ENCODE measurements around the gene MS4A6A. TPM values are rescaled to one million over a fixed set of nuclear protein-coding genes. Genes with fewer than 3 reads are reported as not detected.
"Not testable (repeated sequence)": the region's sequence is repeated elsewhere in the genome, so short reads cannot be mapped to it uniquely, and the experiment has no call there.

The MS4A6A gene
- total RNA-seq, 2 experiments from 2014 or later, result not detected

DNA sequence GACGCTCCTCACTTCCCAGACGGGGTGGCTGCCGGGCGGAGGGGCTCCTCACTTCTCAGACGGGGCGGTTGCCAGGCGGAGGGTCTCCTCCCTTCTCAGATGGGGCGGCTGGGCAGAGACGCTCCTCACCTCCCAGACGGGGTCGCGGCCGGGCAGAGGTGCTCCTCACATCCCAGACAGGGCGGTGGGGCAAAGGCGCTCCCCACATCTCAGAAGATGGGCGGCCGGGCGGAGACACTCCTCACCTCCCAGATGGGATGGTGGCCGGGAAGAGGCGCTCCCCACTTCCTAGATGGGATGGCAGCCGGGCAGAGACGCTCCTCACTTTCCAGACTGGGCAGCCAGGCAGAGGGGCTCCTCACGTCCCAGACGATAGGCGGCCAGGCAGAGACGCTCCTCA is 18.5 kb upstream of the MS4A6A start:
- intact Hi-C loops (cut with micrococcal nuclease); H3K4me3 Mint-ChIP-seq; H3K4me1 Mint-ChIP-seq (ENCODE audit: low read depth); POLR2A ChIA-PET; CTCF ChIA-PET; H3K9me3 Mint-ChIP-seq; H3K36me3 Mint-ChIP-seq; DNase-seq; H3K27ac Mint-ChIP-seq: not testable (repeated sequence)
- peaks cover 14% of the 10 kb centered on the region for H3K27me3 Mint-ChIP-seq

DNA sequence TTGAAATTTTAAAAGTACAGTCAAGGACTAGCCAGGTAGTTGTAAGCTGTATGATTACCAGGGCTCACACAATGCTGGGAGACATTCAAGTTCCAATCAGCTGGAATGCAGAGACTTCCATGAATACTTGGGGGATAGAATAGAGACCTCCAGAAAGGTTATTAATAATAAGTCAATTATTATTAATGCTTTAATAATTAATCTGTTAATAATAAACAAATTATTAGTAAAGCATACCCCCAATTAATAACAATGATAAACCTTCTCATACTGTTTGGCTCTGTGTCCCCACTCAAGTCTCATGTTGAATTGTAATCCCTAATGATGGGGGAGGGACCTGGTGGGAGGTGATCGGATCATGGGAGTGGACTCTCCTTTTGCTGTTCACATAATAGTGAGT is 14.6 kb upstream of the MS4A6A start:
- Mint-ChIP-seq H3K4me1 (ENCODE audit: low read depth) (peaks cover 9% of the 10 kb centered on the region), H3K9me3 (peaks cover 6% of the 10 kb centered on the region), H3K27ac (no peak overlapping the region), H3K4me3 (no peak overlapping the region), H3K27me3 (peaks cover 12% of the 10 kb centered on the region), H3K36me3 (no peaks in the 10 kb centered on the region)
- DNase-seq, result no peak
- intact Hi-C loops (cut with micrococcal nuclease), result no loop called here
- POLR2A ChIA-PET, result no interaction called here
- CTCF ChIA-PET, result interaction anchor here (1.3 kb wide), 1 partner anchor 27 kb away, joined by 3 read pairs; no protein-coding TSS in a partner anchor

DNA sequence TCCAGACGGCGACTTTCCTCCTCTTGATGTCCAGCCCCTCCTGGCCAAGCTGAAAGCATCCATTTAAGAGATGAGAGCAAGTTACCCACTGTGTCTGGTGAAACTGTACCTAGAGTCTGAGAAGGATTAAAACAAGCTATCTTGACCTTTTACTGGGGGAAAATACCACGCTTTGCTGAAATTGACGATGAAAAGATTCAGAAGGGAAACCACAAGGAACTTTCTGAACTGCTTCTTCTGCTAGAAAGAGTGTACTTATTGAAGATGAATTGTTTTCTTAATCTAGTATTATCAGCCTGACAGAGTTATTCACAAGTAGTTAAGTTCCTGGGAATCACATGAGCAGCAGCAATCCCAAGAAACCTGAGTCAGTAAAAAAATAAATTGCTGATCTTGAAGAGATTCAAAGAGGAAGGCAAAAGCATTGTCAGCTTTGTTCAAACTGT is 13.1 kb upstream of the MS4A6A start:
- Mint-ChIP-seq H3K4me1 (ENCODE audit: low read depth) (peaks cover 9% of the 10 kb centered on the region), H3K27me3 (peaks cover 10% of the 10 kb centered on the region), H3K27ac (no peak overlapping the region), H3K36me3 (no peaks in the 10 kb centered on the region), H3K9me3 (no peaks in the 10 kb centered on the region), H3K4me3 (no peak overlapping the region)
- ChIA-PET CTCF (interaction anchor here (1.0 to 2.0 kb wide), 2 partner anchors 13 to 50 kb away, joined by 3 to 5 read pairs; partner anchors contain the start of gene MS4A6A), POLR2A (no interaction called here)
- DNase-seq, result no peak
- intact Hi-C loops (cut with micrococcal nuclease), result no loop called here

DNA sequence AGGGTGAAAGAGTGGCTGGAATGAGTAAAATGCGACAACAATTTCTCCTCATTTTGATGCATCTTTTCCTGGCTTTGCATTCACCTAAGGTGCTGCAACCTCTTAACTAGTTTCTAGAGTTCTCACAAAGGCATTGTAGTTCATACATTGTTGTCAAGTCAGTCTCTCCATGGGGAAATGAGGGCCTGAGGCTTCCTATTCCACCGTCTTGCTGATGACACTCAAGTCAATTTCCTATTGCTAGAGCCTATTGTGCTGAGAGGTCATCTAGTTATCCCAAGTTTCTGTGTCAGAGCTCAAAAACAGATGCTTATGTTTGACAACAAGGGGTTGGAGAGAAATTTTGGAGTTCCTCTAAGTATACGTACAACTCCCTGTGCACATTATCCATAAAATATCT is 11.6 kb upstream of the MS4A6A start:
- DNase-seq, result no peak
- H3K9me3 Mint-ChIP-seq, result no peaks in the 10 kb centered on the region
- intact Hi-C loops (cut with micrococcal nuclease), result no loop called here
- H3K4me3 Mint-ChIP-seq, result no peak overlapping the region
- peaks cover 10% of the 10 kb centered on the region for H3K27me3 Mint-ChIP-seq
- H3K36me3 Mint-ChIP-seq, result no peaks in the 10 kb centered on the region
- POLR2A ChIA-PET, result no interaction called here
- CTCF ChIA-PET, result interaction anchor here (0.6 to 1.0 kb wide), 3 partner anchors 12 to 372 kb away, joined by 3 to 4 read pairs (median 3); partner anchors contain the start of gene MS4A6A
- peaks cover 9% of the 10 kb centered on the region for H3K4me1 Mint-ChIP-seq (ENCODE audit: low read depth)
- H3K27ac Mint-ChIP-seq, result no peak overlapping the region

DNA sequence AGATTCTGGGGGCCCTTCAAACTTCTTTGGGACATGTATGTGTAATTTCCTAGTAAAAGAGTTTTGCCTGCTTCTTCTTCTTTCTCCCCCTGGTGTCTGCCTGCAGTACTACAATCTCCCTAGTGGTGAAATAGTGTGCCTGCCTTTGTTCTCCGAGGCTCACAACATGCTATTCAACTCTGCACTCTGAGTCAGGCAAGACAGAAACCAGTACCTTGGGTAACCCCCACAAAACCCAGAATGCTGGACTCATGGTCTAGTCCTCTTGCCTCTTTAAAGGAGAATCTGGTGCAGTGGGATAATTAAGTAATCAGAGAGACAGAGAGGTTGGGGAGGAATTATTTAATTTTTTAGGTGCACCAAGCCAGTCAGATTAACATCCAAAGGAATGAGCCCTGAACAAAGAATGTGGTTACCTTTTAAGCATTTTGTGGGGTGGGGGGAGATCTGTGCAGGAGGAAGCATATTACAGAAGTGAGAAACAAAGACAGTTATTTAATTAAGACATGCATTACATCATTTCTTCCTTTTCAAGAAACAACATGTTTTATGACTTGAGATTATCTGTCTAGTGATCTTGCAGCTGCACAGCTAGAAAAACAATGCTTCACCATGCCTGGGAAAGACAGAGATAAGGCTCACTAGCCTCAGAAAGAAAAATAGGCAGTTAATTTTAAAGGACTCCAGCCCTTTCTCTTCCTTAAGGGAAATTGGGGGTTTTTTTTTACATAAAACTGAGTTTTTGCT is 11.0 kb upstream of the MS4A6A start:
- H3K4me1 Mint-ChIP-seq (ENCODE audit: low read depth), result peaks cover 9% of the 10 kb centered on the region
- no peaks in the 10 kb centered on the region for H3K9me3 Mint-ChIP-seq
- H3K27me3 Mint-ChIP-seq, result peaks cover 10% of the 10 kb centered on the region
- CTCF ChIA-PET, result interaction anchor here (0.6 to 1.5 kb wide), 7 partner anchors 11 to 371 kb away, joined by 3 to 5 read pairs (median 3); partner anchors contain the start of gene MS4A6A
- peak; percentile 71 for DNase-seq
- intact Hi-C loops (cut with micrococcal nuclease), result loop anchor here (2.0 kb wide), 1 partner anchor 371 kb away; no protein-coding TSS in a partner anchor
- H3K27ac Mint-ChIP-seq, result no peak overlapping the region
- H3K4me3 Mint-ChIP-seq, result no peak overlapping the region
- POLR2A ChIA-PET, result no interaction called here
- H3K36me3 Mint-ChIP-seq, result no peaks in the 10 kb centered on the region

DNA sequence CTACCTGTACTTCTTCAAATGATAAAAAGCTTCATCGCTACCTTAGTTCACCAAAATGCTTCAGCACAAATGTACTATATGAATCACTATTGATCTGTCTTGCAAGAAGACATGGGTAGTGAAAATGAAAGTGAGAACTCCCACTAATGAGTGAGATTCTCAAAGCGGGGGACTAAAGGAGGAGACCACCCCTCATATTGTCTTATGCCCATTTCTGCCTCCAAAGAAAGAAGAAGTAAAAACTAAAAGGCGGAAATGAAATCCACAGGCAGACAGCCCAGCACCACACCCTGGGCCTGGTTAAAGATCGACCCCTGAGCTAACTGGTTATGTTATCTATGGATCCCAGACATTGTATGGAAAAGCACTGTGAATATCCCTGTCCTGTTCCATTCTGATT is 9.7 kb upstream of the MS4A6A start:
- H3K36me3 Mint-ChIP-seq; H3K4me3 Mint-ChIP-seq; DNase-seq; H3K4me1 Mint-ChIP-seq (ENCODE audit: low read depth); H3K27ac Mint-ChIP-seq; H3K27me3 Mint-ChIP-seq; H3K9me3 Mint-ChIP-seq; POLR2A ChIA-PET: not testable (repeated sequence)
- intact Hi-C loops (cut with micrococcal nuclease), result loop anchor here (2.0 kb wide), 1 partner anchor 370 kb away; no protein-coding TSS in a partner anchor
- CTCF ChIA-PET, result interaction anchor here (0.9 to 1.5 kb wide), 5 partner anchors 13 to 31 kb away, joined by 3 to 5 read pairs (median 3); no protein-coding TSS in a partner anchor

DNA sequence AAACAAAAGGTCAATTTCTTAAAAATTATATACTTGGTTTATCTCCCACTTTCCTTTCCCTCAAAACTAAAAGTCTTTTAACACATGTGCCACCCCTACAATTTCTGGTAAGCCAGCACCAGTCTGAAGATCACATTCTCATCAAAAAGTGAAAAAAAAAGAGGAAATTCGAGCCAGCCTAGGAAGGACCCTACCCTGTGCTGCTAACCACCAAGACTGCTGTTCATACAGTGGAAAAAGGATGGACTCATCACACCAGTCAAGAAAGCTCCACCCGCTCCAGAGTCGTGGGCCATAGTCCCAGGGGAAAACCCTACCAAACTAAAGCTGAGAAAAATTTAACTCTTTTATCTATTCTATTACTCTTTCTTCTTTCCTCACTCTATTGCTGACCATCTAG is 5.6 kb upstream of the MS4A6A start:
- H3K27ac Mint-ChIP-seq; DNase-seq; CTCF ChIA-PET; H3K36me3 Mint-ChIP-seq; H3K4me1 Mint-ChIP-seq (ENCODE audit: low read depth); H3K4me3 Mint-ChIP-seq; POLR2A ChIA-PET; H3K9me3 Mint-ChIP-seq; H3K27me3 Mint-ChIP-seq; intact Hi-C loops (cut with micrococcal nuclease): not testable (repeated sequence)

DNA sequence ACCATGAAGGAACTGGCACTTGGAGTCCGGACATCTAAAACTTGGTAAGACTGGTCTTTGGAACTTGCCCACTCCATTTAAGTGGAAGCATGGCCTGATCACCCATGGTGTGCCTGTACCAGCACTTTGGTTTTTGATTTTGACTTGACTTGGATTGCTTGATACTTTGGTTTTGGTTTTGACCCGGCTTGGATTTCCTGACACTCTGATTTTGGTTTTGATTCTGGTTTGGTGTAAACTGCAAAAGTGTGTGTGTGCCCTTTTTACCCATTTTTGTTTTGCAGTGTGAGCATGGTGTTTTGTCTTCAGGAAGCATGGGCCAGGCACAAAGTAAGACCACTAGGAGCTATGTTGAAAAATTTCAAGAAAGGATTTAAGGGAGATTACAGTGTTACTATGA is 3.2 kb upstream of the MS4A6A start:
- POLR2A ChIA-PET, H3K27me3 Mint-ChIP-seq: not testable (repeated sequence)

DNA sequence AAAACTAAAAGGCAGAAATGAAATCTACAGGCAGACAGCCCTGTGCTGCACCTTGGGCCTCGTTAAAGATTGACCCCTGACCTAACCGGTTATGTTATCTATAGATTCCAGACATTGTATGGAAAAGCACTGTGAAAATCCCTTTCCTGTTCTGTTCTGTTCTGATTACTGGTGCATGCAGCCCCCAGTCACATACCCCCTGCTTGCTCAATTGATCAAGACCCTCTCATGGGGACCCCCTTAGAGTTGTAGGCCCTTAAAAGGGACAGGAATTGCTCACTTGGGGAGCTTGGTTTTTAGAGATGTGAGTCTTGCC is 2.6 kb upstream of the MS4A6A start:
- intact Hi-C loops (cut with micrococcal nuclease); H3K4me3 Mint-ChIP-seq; POLR2A ChIA-PET: not testable (repeated sequence)

More for the DNA sequence above, 3.2 kb upstream of the MS4A6A start:
- H3K36me3 Mint-ChIP-seq; DNase-seq; CTCF ChIA-PET; H3K4me3 Mint-ChIP-seq; intact Hi-C loops (cut with micrococcal nuclease); H3K4me1 Mint-ChIP-seq (ENCODE audit: low read depth); H3K9me3 Mint-ChIP-seq; H3K27ac Mint-ChIP-seq: not testable (repeated sequence)

DNA sequence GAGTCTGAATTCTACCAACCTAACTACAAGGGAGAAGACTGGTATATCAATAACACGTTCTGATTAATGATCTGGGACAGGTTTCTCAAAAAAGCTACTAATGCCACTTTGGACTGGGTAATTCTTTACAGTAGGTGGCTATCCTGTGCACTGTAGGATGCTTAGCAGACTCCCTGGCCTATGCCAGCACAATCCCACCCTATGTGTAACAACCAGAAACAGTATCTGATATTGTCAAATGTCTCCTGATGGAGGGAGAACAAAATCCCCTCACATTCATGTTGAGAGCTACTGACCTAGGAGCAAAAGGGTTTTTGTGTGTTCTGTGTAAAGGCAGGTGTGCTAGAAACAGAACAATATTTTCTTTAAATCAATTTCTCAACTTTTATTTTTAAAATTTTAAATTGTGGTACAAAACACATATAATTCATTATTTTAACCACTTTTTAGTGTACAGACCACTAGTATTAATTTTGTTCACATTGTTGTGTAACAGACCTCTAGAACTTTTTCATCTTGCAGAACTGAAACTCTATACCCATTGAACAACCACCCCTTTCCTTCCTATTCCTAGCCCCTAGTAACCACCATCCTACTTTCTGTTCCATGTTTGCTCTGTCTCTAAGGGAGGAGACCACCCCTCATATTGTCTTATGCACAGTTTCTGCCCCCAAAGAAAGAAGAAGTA is 2.1 kb upstream of the MS4A6A start:
- ChIA-PET POLR2A (no interaction called here), CTCF (no interaction called here)
- Mint-ChIP-seq H3K4me3 (no peak overlapping the region), H3K27ac (no peak overlapping the region), H3K9me3 (peaks cover 2% of the 10 kb centered on the region), H3K36me3 (no peaks in the 10 kb centered on the region), H3K27me3 (peaks cover 10% of the 10 kb centered on the region), H3K4me1 (ENCODE audit: low read depth) (peaks cover 3% of the 10 kb centered on the region)
- intact Hi-C loops (cut with micrococcal nuclease), result no loop called here
- no peak for DNase-seq

More for the DNA sequence above, 2.6 kb upstream of the MS4A6A start:
- DNase-seq; H3K4me1 Mint-ChIP-seq (ENCODE audit: low read depth); CTCF ChIA-PET; H3K27me3 Mint-ChIP-seq; H3K36me3 Mint-ChIP-seq; H3K27ac Mint-ChIP-seq; H3K9me3 Mint-ChIP-seq: not testable (repeated sequence)

DNA sequence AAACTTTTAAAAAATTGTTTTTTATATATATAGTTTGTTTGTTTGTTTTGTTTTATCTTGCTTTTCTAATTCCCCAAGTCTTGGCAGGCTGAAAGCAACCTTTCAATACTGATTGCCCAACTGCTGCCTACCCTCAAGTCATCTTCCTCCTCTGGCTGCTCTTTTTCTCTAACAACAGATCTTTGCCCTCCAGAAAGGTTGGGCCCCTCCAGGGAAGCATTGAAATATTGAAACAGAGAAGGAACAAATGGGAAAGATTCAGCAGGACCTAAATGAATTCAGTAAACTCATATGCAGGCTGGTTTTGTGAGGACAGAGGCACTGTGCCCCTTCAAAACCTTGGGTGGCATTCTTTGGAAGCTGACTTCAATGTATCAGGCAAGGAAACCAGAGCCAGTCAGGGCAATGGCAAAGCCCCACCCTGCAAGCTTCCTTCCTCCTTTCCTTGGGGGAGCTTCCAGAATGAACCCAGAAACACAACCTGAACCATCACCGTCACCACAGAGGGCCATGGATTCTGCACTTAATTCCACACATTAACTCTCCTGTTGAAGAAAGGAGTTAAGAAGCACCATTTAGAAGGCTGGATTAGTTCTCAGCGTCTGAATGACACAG is 815 bp upstream of the MS4A6A start:
- intact Hi-C loops (cut with micrococcal nuclease), result no loop called here
- CTCF ChIA-PET, result no interaction called here
- Mint-ChIP-seq H3K27me3 (peaks cover 17% of the 10 kb centered on the region), H3K36me3 (no peaks in the 10 kb centered on the region), H3K27ac (no peak overlapping the region), H3K4me1 (ENCODE audit: low read depth) (peaks cover 3% of the 10 kb centered on the region), H3K9me3 (peaks cover 2% of the 10 kb centered on the region), H3K4me3 (no peak overlapping the region)
- no peak for DNase-seq
- POLR2A ChIA-PET, result no interaction called here

DNA sequence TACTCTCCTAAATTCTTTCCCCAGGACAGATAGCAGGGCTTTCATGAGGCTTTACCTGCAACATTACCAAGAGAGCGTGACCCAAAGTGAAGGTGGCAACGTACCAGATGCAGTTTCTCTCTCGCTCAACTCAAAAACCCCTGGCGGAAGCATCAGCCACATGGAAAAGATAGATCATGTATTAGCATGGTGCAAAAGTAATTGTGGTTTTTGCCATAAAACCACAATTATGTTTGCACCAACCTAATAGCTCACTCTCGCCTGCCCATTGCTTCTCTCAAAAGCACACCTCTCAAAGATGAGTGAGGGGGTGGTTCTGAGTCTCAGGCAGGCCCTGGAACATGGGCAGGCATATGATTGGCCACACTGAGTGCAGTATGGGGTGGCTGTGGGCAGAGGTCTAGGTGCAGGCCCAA is 7.0 kb downstream of the MS4A6A start:
- Mint-ChIP-seq H3K27me3 (peaks cover 27% of the 10 kb centered on the region), H3K27ac (no peak overlapping the region), H3K4me3 (no peak overlapping the region), H3K9me3 (no peaks in the 10 kb centered on the region), H3K4me1 (ENCODE audit: low read depth) (peaks cover 7% of the 10 kb centered on the region), H3K36me3 (no peaks in the 10 kb centered on the region)
- CTCF ChIA-PET, result interaction anchor here (0.6 kb wide), 1 partner anchor 39 kb away, joined by 3 read pairs; no protein-coding TSS in a partner anchor
- peak; percentile 30 for DNase-seq
- intact Hi-C loops (cut with micrococcal nuclease), result loop anchor here (10.0 kb wide), 1 partner anchor 129 kb away; no protein-coding TSS in a partner anchor
- POLR2A ChIA-PET, result no interaction called here
